HUDEP-2 (cell line): ENCODE data around the gene RECQL5.

Experiments
- DNase-seq, 76 experiments: peaks; one replicate each; lab custom pipeline; 2025; ENCODE audit not compliant: unreplicated experiment in 76 of 76; lab: John Stamatoyannopoulos, UW

The RECQL5 gene

DNA sequence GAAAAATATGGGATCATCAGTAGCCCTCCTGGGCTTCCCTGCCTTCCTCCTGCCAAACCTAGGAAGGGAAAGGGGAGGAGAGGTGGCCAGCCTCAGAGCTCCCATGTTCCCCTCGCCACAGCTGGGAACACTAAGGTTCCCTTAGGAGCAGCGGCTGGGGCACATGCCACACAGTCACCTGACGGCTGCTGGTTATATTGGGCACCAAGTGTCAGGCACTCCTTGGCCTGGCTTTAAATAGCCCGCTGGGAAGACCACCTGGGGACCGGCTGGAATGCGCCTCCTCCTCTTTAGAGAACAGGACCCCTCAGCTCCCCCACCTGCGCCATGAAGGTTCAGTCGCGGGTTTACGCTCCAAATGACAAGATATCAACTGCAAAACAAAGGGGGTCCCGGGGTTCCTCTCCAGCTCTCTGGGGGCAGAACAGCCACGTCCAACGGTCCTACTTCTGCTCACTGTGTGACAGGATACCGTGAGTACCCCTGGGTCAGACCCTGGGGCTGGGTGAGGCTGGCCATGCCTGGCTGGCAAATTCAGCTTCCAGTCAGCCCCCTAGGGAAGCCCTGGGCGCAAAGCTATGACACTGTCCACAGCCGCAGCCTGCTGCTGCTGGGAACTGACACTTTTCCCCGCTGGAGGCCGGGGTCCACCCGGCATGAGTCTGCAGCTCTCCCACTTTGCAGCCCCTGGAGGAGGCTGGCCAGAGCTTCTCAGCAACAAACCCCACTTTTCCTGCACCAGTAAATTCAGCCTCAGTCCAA, 30.4 kb downstream of the RECQL5 start:
- peak in 1 of 76 experiments; percentile 38 for DNase-seq

GRCh38 chr17:75635610-75636202, 31.2 kb downstream of the RECQL5 start:
- DNase-seq = peak in 75 of 76 experiments; percentile 68 to 97 (median 90)

DNA sequence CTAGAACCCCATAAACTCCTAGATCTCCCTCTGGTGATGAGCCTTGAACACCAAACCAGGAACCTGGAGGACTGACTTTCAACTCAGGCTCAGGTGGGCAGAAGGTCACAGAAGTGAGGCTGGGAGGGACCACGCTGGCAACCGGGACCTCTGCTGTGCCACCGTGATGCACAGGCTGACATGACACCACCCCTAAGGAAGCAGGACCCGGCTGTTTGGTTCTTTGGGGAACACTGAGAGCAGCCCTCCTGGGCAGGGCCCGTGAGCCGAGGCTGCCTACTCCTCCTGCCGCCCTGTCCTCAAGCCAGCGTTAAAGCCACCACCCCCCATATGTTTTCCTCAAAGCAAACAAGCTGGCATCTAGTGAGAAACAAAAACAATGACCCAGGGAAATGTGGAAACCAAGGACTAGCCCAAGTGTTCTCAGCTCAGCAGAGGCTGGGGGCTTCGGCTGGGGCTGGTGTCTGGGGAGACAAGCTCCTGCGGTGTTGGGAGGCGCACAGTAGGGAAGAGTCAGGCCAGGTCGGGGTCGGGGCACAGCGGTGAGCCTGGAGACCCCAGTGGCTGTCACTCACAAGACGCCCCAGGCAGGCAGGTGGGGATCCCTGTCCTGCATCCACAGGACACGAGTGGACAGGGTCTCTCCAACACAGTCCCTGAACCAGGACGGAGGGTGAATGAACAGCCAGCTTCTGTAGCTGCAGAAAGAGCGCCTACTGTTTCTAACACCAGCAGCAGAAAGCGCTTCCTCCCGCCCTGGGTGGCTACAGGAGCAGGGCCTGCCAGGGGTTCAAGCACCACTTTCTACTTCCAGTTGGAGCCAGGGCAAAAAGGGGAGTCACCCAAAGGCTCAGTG, 32.0 kb downstream of the RECQL5 start:
- peak in 29 of 76 experiments; percentile 14 to 94 (median 34) for DNase-seq

GRCh38 chr17:75634376-75634740, 32.6 kb downstream of the RECQL5 start:
- peak in 2 of 76 experiments; percentile 55 to 59 for DNase-seq

DNA sequence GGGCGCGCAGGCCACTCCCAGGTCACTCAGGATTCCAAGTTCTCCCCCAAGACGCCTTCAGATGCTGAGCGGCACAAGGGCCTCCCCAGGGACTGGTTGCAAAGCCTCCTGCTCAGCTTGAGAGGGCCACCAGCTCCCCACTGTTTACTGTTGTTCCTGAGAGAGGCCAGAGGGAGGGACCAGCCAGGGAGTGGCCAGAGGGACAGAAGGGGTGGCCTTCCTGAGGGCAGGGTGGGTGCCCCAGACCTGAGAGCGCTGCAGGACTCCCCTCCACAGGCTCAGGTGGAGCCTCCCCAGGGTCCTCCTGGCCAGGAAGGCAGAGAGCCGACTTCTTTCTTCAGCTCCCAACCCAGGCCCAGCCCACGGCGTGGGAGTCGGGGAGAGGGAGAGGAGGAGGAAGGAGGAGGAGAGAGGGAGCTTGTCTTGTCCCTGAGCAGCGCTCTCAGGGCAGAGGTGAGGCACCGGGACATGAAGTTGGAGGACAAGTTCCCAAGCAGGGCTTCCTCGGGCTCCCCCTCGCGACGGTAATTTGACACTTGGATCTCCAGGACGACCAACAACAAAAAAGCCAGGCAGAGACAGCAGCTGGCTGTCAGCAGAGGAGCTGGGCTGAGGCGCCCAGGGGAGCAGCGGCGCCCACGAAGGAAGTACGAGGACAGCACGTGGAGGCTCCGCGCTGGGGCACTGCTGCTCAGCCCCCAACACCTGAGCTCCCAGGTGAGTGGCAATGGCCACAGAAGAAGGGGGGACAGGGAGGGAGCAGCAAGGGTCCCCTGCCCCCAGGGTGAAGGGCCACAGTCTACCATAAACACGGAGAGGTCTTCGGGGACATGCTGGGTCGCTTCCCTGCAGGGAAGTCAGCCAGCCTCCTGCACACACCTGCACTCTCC, 33.2 kb downstream of the RECQL5 start:
- peak in 74 of 76 experiments; percentile 48 to 96 (median 84) for DNase-seq

DNA sequence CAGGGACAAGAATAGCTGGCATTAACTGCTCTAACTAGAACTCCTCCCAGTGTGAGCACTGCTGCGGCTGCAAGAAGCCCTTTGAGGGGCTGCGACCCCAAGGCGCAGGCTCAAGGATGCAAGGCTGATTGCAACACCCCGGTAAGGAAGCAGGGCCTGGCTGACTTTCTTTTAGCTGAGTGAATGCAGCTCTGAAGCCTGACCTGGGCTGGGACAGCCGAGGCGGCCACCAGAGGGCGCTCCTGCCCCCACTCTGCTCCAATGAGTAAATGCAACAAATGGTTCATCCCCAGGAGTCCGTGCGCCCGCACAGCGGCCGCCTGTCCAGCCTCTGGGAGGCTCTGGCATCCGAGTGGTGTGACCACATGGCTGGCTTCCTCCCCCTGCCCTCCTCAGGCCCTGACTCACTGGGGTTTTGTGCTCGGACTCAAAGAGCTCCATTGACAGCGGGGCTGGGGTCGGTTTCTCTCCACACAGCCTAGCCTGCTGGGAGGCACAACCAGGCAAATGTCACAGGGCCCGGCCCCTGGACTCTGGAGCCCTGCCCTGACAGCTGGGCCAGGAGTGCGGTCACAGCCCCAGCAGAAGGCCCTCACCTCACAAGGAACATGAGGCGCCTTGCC, 34.0 kb downstream of the RECQL5 start, which contains the start of gene SMIM5:
Gene SMIM5 (plus strand): TSS at position 572 of the 623 bp plus-strand sequence. CDS start 6,768 bp downstream, outside the sequence.
- peak in 74 of 76 experiments; percentile 11 to 90 (median 75) for DNase-seq

DNA sequence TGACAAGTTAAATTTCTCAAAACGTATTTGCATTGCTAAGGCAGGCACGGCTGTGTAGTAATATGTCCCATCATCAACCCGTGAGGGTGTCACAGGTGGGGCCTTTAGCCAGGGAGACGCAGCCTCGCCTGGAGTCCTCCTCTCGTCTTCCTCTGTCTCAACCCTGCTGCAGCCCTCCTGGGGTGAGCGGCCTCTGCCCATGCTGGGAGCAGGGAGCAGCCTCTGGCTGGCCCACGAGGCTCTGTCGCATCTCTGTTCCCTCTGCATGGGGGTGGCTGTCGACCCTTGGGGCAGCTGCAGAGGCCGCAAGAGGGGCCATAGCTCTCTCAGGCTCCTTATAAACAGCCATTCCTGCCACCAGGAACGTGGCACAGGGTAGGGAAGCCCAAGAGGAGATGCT, 34.5 kb downstream of the RECQL5 start:
- DNase-seq = no peak

DNA sequence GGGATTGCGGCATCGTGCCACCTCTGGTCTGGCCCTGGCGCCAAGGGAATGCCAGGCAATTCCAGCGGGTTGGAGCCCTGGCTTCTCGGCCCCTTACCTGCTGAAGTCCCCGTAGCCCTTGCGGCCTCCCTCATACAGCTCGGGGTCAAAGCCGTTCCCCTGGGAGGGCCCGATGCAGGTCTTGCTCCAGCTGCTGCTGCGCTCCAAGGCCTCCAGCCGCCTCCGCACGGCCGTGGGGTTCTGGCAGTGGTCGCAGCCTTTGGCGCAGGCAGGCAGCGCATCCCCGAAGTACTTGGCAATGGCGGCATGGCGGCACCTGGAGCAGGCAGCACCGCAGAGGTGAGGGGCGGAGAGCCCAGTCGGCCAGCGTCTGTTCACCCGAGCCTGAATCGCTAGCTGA, 35.6 kb downstream of the RECQL5 start:
- DNase-seq = no peak

DNA sequence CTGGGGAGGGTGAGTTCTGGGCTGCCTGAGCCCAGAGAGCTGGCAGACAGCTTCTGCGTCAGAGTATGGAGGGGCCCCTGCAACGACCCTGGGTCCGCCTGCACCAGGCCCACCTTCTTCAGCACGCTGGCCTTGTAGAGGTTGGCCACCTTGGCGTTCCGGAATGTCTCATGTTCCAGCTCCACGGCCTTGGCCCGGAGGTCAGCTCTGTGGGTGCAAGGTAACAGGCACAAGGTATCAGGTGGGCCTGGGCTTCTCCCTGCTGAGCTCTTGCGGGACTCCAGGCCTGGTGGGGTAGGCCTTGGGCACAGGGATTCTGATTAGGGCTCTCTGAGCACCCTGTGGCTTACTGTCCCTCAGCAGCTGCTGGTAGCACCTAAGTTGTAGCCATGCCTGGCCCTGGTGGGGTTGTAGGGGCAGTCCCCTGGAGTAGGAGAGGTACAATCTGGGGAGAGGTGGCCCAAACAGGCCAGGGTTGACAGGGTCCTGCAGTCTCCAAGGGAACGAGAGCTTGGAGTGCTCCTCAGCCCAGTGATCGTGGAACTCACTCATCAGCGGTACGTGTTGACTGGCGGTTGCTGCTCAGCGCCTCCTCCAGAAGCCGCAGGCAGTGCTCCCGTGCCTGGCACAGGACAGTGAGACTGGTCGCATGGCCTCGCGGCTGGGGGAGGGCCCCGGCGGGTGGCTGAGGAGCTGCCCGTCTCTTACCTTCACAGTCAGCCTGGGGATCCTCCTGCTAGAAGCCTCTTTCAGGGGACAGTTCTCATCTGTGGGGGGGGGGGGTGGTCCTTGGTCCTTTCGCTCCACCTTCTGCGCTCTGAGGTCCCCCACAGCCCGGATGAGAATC, 36.7 kb downstream of the RECQL5 start:
- no peak for DNase-seq

DNA sequence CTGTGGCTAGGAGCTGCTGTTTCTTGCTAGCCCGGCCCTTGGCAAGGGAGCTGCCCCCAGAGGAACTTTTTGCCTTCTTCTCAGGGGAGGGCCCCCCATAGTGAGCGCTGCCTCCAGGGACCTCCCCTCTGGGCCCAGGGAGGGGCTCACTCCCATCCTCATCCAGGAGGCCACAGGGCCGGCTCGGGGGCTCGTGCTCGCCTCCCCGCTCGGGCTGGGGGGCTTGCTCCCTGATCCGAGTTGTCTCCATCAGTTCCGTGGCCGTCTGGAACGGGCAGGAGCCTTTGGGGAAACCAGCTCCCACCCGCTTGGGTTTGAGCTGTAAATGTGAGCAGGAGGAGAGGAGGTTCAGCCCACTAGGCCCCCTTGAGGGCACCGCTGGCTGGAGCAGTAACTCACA, 37.8 kb downstream of the RECQL5 start:
- no peak for DNase-seq

DNA sequence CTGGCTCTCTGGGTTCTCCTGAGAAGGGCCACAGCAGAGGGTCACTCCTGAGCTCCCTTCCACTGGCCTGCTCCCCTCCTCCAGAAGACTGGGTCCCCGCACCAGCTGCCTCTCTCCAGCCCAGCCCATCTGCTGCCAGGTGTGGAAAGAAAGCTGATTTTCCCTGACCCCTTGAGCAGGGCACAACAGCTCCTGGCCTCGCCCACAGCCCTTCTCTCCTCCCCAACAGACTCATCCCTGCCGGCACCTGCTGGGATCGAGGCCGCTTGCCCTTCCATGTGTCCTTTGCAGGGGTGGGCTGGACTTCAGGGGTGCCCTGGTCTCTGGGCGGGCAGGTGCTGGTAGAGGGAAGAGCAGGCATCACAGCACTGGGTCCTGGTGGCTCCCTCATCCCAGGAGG, 38.5 kb downstream of the RECQL5 start:
- no peak for DNase-seq

DNA sequence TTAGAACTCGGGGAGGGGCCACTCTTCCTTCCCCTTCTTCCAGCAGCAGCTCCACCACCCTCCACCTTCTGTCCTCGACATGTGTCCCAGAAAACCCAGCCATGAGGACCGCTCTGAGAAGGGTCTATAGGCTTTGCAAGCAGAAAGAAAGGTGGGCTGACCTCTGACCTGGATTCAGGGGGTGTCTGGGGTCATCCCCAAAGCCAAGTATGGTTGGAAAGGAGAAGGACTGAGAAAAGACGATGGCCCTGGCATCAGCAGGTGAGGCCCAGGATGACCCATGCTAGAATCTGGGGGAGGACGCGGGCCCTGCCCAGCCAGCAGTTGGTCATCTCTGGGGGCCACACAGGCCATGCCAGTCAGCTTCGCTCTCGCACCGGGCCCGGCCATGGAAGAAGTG, 39.9 kb downstream of the RECQL5 start:
- no peak for DNase-seq

DNA sequence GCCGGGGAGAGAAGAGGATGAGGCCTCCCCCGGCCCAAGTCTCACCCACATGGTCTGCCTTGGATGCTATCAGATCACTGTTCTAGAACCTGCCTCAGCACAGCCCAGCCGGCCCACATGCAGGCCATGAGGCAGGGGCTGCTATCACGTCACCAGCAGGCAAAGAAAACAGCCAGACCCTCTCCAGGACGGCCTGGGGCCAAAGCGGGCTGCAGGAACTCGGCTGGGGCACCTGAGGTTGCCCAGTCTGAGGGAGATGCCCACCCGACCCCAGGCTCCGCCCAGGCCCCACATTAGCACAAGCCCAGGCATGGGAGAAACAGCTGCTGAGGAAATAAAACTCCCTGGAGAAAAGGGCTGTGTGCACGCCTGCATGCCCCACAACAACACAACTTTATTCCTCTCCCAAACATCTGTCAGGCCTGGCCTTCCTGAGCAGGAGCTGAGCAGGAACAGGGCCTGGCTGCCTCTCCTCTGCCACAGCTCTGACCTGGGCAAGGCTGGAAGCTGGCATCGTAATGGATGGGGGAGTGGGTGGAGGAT, 40.4 kb downstream of the RECQL5 start:
- no peak for DNase-seq

GRCh38 chr17:75625813-75626486, 41.0 kb downstream of the RECQL5 start:
- DNase-seq = peak in 23 of 76 experiments; percentile 6 to 41 (median 29)

- DNase-seq = no peak
Observed at GRCh38 chr17:75624714-75625345, 42.1 kb downstream of the RECQL5 start.

DNA sequence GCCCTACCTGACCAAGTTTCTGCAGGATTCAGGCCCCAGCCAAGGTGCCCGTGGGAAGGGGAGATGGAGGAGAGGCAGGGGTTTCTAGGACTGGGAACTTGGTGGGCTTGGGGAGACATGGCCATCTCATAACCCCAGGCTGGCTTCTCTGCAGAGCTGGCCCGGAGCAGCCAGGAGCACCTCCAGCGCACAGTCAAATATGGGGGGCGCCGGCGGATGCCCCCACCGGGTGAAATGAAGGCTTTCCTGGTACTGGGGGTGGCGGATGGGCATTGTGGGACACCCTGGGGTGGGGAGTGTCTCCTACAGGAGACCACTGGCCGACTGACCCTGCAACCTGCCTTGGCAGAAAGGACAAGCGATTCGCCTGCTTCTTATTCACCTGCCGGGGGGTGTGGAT, 42.9 kb downstream of the RECQL5 start:
- no peak for DNase-seq

- DNase-seq = no peak
Observed at GRCh38 chr17:75623386-75623785, 43.6 kb downstream of the RECQL5 start.
